HUES6 (cell line): Measurements from ENCODE around the gene ALG14.
"Not testable (repeated sequence)": the region's sequence is repeated elsewhere in the genome, so short reads cannot be mapped to it uniquely, and the experiment has no call there.

ENCODE experiments used
- H3K27ac ChIP-seq: 2 replicates; pipeline ENCODE4 v1.7.0; 2013; ENCODE audit warnings: low read depth, mild to moderate bottlenecking, low read length, inconsistent platforms
- H3K27me3 ChIP-seq: 2 replicates; pipeline ENCODE4 v1.6.1; 2013; ENCODE audit warnings: low read length; ENCODE audit not compliant: control insufficient read depth, insufficient read depth
- H3K36me3 ChIP-seq: 2 replicates; pipeline ENCODE4 v1.6.1; 2013; ENCODE audit warnings: low read length; ENCODE audit not compliant: control insufficient read depth, insufficient read depth
- H3K4me1 ChIP-seq: 2 replicates; pipeline ENCODE4 v1.6.1; 2013; ENCODE audit warnings: low read length; ENCODE audit not compliant: control insufficient read depth, insufficient read depth
- H3K4me3 ChIP-seq: 2 replicates; pipeline ENCODE4 v1.5.1; 2013; ENCODE audit warnings: low read depth, low read length
- H3K9ac ChIP-seq: one replicate; pipeline ENCODE4 v1.6.1; 2013; ENCODE audit warnings: mild to moderate bottlenecking, low read length
- H3K9me3 ChIP-seq: 2 replicates; pipeline ENCODE4 v1.6.1; 2013; ENCODE audit warnings: low read depth, low read length; ENCODE audit not compliant: control insufficient read depth, insufficient read depth

The ALG14 gene

DNA sequence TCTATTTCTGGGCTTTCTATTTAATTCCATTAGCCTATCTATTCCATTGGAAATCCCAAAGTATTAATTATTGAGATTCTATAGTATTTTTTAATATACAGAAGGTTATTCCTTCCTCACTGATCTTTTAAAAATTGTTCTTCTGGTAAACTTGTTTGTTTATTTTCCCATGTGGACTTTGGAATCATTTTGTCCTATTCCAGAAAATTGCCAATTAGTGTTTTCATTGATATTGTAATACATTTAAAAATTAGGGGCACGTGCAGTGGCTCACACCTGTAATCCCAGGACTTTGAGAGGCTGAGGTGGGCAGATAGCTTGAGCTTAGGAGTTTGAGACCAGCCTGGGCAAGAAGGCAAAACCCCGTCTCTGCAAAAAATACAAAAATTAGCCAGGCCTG is 36.0 kb upstream of the ALG14 start:
- H3K4me1 ChIP-seq = no peaks in the 10 kb centered on the region
- H3K27ac ChIP-seq = no peak overlapping the region
- H3K9me3 ChIP-seq = no peaks in the 10 kb centered on the region
- no peaks in the 10 kb centered on the region for H3K27me3 ChIP-seq
- H3K36me3 ChIP-seq = no peaks in the 10 kb centered on the region
- no peak overlapping the region for H3K9ac ChIP-seq
- H3K4me3 ChIP-seq = no peak overlapping the region

DNA sequence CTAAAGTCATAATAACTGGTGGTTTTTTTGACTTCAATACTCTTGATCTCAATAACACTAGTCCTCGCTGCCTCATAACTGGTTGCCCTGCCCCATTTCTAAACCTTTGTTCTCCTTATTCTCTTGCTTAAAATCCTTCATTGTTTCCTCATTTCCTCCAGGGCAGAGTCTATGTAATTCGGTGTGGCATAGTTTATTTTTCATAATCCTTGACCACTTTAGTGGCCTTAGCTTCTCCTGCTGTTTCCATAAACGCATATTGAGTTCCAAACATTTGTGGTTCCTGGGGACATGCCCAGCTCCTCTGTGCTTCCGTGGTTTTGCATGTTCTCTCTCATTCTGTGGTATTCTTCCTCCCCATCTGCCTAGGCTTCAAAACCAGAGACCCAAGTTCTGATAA is 25.4 kb upstream of the ALG14 start:
- H3K4me1 ChIP-seq = no peaks in the 10 kb centered on the region
- H3K27me3 ChIP-seq = no peaks in the 10 kb centered on the region
- no peak overlapping the region for H3K27ac ChIP-seq
- no peaks in the 10 kb centered on the region for H3K9me3 ChIP-seq
- no peak overlapping the region for H3K9ac ChIP-seq
- no peaks in the 10 kb centered on the region for H3K36me3 ChIP-seq
- no peak overlapping the region for H3K4me3 ChIP-seq

DNA sequence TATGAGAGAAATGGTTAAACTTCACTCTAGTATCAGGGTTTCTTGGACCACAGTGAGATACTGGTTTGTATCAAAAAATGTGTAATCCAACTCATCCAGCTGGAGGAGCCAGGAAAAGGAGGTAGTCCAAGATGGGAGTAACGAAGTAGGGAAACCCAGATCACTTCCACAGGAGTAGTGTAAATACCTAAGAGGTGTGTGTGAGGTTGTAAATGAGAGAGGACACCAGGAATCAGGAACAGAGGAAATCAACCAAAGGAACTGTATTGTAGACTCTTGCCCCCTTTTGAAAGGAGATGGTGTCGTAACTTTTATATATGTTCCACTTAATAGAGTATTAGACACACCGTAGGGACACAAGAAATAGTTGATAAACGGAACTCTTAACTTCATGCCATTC is 24.7 kb upstream of the ALG14 start:
- no peaks in the 10 kb centered on the region for H3K36me3 ChIP-seq
- H3K9ac ChIP-seq = no peak overlapping the region
- H3K4me1 ChIP-seq = no peaks in the 10 kb centered on the region

DNA sequence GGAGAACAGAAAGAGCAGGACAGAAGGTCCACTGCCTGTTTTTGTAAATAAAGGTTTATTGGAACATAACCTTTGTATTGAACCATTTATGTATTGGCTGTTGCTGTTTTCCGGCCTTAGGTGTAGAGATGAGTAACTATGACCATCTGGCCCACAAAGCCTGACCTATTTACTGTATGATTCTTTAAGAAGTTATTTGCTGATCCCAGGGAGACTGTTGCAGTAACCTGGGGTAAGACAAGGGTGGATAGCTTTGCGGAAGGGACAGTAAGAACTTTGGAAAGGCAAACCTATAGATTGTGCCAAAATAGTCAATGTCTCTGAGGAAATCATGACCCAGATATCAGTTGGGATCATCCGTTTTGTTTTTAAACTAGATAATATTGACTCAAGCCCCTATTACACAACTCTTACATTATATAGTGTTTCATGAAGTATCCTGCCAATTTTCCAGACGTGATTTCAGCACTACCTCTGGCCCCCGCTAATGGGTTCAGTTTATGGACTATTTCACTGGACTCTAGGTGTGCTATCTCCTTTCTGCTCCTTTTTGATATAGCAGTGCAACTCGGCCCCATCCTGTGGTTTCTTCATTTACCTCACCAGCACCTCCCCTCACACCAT is 23.6 kb upstream of the ALG14 start:
- Histone ChIP-seq H3K36me3 (no peaks in the 10 kb centered on the region), H3K9me3 (no peaks in the 10 kb centered on the region), H3K27me3 (no peaks in the 10 kb centered on the region), H3K9ac (no peak overlapping the region), H3K4me3 (no peak overlapping the region), H3K27ac (no peak overlapping the region), H3K4me1 (no peaks in the 10 kb centered on the region)

More for the DNA sequence above, 24.7 kb upstream of the ALG14 start:
- H3K27ac ChIP-seq = no peak overlapping the region
- no peaks in the 10 kb centered on the region for H3K9me3 ChIP-seq
- H3K27me3 ChIP-seq = no peaks in the 10 kb centered on the region
- H3K4me3 ChIP-seq = no peak overlapping the region

DNA sequence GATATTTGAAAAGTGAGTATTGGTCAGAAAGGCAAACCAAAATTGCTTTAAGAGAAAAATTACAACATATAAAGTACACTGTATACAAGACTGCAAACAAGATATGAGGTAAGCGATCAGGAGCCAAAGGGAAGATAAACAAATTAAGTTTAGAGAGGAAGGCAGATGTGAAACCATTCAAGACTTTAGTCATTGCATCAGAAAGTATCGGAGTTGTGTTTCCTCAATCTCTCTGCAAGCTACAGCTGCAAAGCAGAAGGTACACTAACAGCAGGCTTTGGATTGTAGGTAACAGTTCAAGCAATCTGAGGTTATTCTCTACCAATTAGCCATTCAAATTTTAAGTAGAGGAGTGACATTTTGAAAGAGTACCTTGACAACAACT is 23.1 kb upstream of the ALG14 start:
- Histone ChIP-seq H3K27me3 (no peaks in the 10 kb centered on the region), H3K4me3 (no peak overlapping the region)

DNA sequence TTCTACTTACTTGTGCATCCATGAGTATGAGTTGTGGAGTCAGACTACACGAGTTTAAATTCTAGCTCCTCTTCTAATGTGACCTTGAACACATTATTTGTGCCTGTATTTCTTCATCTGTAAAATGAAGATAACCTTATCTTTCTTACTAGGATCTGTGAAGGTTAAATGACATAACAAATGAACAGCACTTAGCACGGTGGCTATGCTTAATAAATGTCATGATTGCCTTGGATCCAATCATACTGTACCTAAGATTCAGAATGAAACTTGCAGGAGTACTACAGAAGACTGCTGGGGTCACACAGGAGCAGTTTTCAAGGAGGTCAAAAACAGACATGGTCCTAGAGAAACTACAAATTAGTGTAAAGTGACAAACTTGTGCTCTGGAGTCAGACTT is 22.2 kb upstream of the ALG14 start:
- peaks cover 6% of the 10 kb centered on the region; the same call in 1 of the 2 replicates for H3K9me3 ChIP-seq
- H3K9ac ChIP-seq = no peak overlapping the region
- no peaks in the 10 kb centered on the region for H3K4me1 ChIP-seq
- H3K36me3 ChIP-seq = no peaks in the 10 kb centered on the region
- H3K4me3 ChIP-seq = no peak overlapping the region
- H3K27me3 ChIP-seq = no peaks in the 10 kb centered on the region
- H3K27ac ChIP-seq = no peak overlapping the region

More for the DNA sequence above, 23.1 kb upstream of the ALG14 start:
- Histone ChIP-seq H3K4me1 (no peaks in the 10 kb centered on the region), H3K9me3 (no peaks in the 10 kb centered on the region), H3K36me3 (no peaks in the 10 kb centered on the region), H3K27ac (no peak overlapping the region), H3K9ac (no peak overlapping the region)

DNA sequence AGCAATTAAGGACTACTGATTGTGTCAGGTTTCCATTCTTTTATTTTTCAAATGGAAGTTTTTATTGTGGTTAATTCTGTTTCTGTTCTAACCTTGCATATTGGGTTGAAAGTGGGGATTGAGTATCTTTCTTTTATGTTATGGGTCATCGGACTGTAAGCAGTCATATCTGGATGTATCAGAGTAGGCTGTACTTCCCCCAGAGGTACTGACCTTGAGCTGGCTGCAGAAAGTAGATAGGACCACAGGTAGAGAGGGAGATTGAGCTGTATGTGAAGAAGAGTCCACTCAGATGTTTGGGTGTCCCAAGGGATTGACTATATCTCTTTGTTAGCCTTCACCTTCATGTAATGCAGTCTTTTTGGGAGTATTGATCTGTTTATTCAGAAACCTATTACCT is 20.5 kb upstream of the ALG14 start:
- Histone ChIP-seq H3K9me3 (peaks cover 6% of the 10 kb centered on the region; the same call in 1 of the 2 replicates), H3K4me3 (no peak overlapping the region), H3K27ac (no peak overlapping the region), H3K4me1 (no peaks in the 10 kb centered on the region), H3K36me3 (no peaks in the 10 kb centered on the region), H3K9ac (no peak overlapping the region), H3K27me3 (no peaks in the 10 kb centered on the region)

DNA sequence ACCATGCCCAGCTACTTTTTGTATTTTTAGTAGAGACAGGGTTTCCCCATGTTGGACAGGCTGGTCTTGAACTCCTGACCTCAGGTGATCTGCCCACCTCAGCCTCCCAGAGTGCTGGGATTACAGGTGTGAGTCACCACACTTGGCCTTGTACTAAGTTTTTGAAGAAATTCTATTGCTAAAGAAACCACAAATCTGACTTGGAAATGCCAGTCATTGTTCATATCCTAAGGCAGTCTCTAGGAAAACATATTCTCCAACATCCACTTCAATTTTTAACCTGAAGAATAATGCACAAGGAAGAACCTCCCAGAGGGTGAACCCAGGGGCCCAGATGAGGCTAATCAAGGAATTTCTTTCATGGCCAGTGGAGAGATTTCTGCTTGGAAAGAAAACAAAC is 20.1 kb upstream of the ALG14 start:
- not testable (repeated sequence) for H3K9ac ChIP-seq, H3K9me3 ChIP-seq, H3K4me1 ChIP-seq, H3K27ac ChIP-seq, H3K27me3 ChIP-seq, H3K36me3 ChIP-seq, H3K4me3 ChIP-seq

DNA sequence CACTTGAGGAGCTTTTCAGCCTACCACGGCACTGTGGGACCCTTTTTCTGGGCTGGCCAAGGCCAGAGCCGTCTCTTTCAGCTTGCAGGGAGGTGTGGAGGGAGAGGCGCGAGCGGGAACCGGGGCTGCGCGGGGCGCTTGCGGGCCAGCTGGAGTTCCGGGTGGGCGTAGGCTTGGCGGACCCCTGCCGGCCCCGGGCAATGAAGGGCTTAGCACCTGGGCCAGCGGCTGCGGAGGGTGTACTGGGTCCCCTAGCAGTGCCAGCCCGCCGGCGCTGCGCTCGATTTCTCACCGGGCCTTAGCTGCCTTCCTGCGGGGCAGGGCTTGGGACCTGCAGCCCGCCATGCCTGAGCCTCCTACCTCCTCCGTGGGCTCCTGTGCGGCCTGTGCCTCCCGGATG is 18.5 kb upstream of the ALG14 start:
- not testable (repeated sequence) for H3K9ac ChIP-seq, H3K27me3 ChIP-seq

DNA sequence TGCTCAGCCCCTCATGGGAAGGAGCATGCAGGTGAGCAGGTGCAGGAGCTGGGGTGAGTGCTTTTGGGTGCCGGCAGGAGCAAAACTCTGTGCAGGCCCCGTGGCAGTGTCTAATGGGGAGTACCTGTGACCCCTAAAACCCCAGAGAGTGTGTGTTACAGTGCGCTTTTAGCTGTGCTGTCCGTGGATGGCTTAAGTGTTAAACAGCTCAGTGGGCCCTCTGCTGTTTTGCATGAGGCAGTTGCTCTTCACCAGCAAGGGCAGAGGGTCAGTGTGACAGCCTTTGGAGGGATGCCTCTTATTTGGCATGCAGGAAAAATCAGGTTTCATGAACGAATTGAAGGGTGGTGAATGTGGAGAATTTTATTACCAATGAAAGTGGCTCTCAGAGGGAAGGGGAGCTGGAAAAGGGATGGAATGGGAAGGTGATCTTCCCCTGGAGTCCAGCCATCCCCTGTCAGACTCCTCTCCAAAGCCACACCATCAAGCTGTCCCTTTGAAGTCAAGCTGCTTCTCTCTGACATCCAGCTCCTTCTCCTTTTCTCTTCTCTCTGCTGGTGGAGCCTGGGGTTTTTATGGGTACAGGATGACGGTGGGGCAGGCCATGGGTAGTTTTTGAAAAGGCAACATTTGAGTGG is 17.0 kb upstream of the ALG14 start:
- H3K27ac ChIP-seq = no peak overlapping the region
- peaks cover 6% of the 10 kb centered on the region; the same call in 1 of the 2 replicates for H3K9me3 ChIP-seq
- no peak overlapping the region for H3K4me3 ChIP-seq
- no peaks in the 10 kb centered on the region for H3K27me3 ChIP-seq
- peaks cover 17% of the 10 kb centered on the region for H3K4me1 ChIP-seq
- H3K9ac ChIP-seq = no peak overlapping the region
- no peaks in the 10 kb centered on the region for H3K36me3 ChIP-seq

More for the DNA sequence above, 18.5 kb upstream of the ALG14 start:
- not testable (repeated sequence) for H3K4me1 ChIP-seq, H3K27ac ChIP-seq, H3K9me3 ChIP-seq, H3K4me3 ChIP-seq, H3K36me3 ChIP-seq

DNA sequence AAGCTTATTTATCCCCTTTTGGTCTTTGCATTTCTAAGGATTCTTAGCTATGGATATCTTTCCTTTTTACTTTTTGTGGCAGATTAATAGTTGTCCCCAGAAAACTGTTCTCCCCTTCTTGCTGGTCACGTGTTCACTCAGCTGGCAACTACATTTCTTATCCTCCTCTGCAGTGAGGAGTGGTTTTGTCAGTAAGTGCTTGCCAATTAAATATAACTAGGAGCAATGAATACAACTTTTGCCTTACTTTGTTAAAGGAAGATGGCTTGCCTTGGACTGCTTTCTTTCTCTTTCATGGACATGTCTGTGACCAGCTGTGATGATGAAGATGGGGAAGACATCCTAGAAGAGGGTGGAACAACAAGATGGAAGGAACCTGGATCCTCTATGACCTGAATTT is 15.6 kb upstream of the ALG14 start:
- Histone ChIP-seq H3K4me3 (no peak overlapping the region), H3K9ac (no peak overlapping the region), H3K36me3 (no peaks in the 10 kb centered on the region), H3K27me3 (no peaks in the 10 kb centered on the region), H3K27ac (no peak overlapping the region), H3K9me3 (peaks cover 6% of the 10 kb centered on the region; the same call in 1 of the 2 replicates), H3K4me1 (peaks cover 18% of the 10 kb centered on the region)
